Measurements from ENCODE around the gene VSTM2B.
"Not testable (repeated sequence)": the region's sequence is repeated elsewhere in the genome, so short reads cannot be mapped to it uniquely, and the experiment has no call there.

The VSTM2B gene

GRCh38 chr19:29544656-29545360, 19.0 kb downstream of the VSTM2B start:
- no peak for DNase-seq (ENCODE audit: low read depth in 2 of 2, low spot score in 1 of 2)

- not testable (repeated sequence) for DNase-seq (ENCODE audit: low read depth in 2 of 2, low spot score in 1 of 2)
Measured at GRCh38 chr19:29545447-29545846, 19.7 kb downstream of the VSTM2B start.

- DNase-seq (ENCODE audit: low read depth in 2 of 2, low spot score in 1 of 2), result no peak
Measured at GRCh38 chr19:29545866-29546582, 20.2 kb downstream of the VSTM2B start.

- DNase-seq (ENCODE audit: low read depth in 2 of 2, low spot score in 1 of 2), result no peak
Measured at GRCh38 chr19:29546583-29547190, 20.9 kb downstream of the VSTM2B start.

- no peak for DNase-seq (ENCODE audit: low read depth in 2 of 2, low spot score in 1 of 2)
Measured at GRCh38 chr19:29547361-29547960, 21.7 kb downstream of the VSTM2B start.

GRCh38 chr19:29547981-29548380, 22.2 kb downstream of the VSTM2B start:
- DNase-seq (ENCODE audit: low read depth in 2 of 2, low spot score in 1 of 2), result no peak

- DNase-seq (ENCODE audit: low read depth in 2 of 2, low spot score in 1 of 2), result no peak
Measured at GRCh38 chr19:29548483-29549085, 22.8 kb downstream of the VSTM2B start.

- DNase-seq (ENCODE audit: low read depth in 2 of 2, low spot score in 1 of 2), result no peak
Measured at GRCh38 chr19:29549105-29550070, 23.6 kb downstream of the VSTM2B start.

GRCh38 chr19:29550896-29551295, 25.1 kb downstream of the VSTM2B start:
- DNase-seq (ENCODE audit: low read depth in 2 of 2, low spot score in 1 of 2), result no peak

GRCh38 chr19:29551774-29552173, 26.0 kb downstream of the VSTM2B start:
- DNase-seq (ENCODE audit: low read depth in 2 of 2, low spot score in 1 of 2), result no peak

GRCh38 chr19:29552454-29553280, 26.9 kb downstream of the VSTM2B start:
- no peak for DNase-seq (ENCODE audit: low read depth in 2 of 2, low spot score in 1 of 2)

- DNase-seq (ENCODE audit: low read depth in 2 of 2, low spot score in 1 of 2), result no peak
Measured at GRCh38 chr19:29554149-29554548, 28.4 kb downstream of the VSTM2B start.

- DNase-seq (ENCODE audit: low read depth in 2 of 2, low spot score in 1 of 2), result not testable (repeated sequence)
Measured at GRCh38 chr19:29559110-29559509, 33.3 kb downstream of the VSTM2B start.

- no peak for DNase-seq (ENCODE audit: low read depth in 2 of 2, low spot score in 1 of 2)
Measured at GRCh38 chr19:29559743-29560142, 33.9 kb downstream of the VSTM2B start.

GRCh38 chr19:29560313-29561075, 34.7 kb downstream of the VSTM2B start:
- no peak for DNase-seq (ENCODE audit: low read depth in 2 of 2, low spot score in 1 of 2)

GRCh38 chr19:29561601-29562000, 35.8 kb downstream of the VSTM2B start:
- no peak for DNase-seq (ENCODE audit: low read depth in 2 of 2, low spot score in 1 of 2)

GRCh38 chr19:29562299-29563297, 36.8 kb downstream of the VSTM2B start:
- no peak for DNase-seq (ENCODE audit: low read depth in 2 of 2, low spot score in 1 of 2)

Data from stimulated activated CD8-positive, alpha-beta memory T cell treated with anti-CD3 and anti-CD28 coated beads, Interleukin-4, amount 100 ng/mL, for 4 hours (primary cell).